Prostate gland (tissue), 2 donors: Measurements from ENCODE around the gene SLC24A4.

Experiments
- CTCF ChIP-seq, 4 experiments: fragments of 200-600 bp in 2 of 4; fragments of 450-650 bp in 2 of 4; sonication (generic) in 2 of 4; IDR thresholded peaks; 1 replicate in 3 of 4; 2 replicates in 1 of 4; pipeline ENCODE4 v1.5.1; 2016 to 2019; ENCODE audit warnings: antibody characterized with exemption in 4 of 4, mild to moderate bottlenecking in 2 of 4, moderate library complexity in 2 of 4
- POLR2A ChIP-seq: fragments of 450-650 bp; IDR thresholded peaks from one replicate; pipeline ENCODE4 v1.6.1; 2016; ENCODE audit warnings: antibody characterized with exemption, mild to moderate bottlenecking

- TF ChIP-seq CTCF (IDR thresholded peaks at IDR 0.05), result no peak
- TF ChIP-seq POLR2A, result no peak
Observed at GRCh38 chr14:92466059-92466458, 143.1 kb downstream of the SLC24A4 start.
